K562 (cell line): ENCODE results near the gene NUMB. TPM values are rescaled to one million over a fixed set of nuclear protein-coding genes. Genes with fewer than 3 reads are reported as not detected.
A peak's percentile ranks its signal among the peaks of the same experiment; 100 is the strongest.

Experiments
- ATAC-seq: fragments of 200-7000 bp; cut with Tn5 transposase; 3 replicates; pipeline ENCODE4 v1.9.1; 2020; ENCODE audit warnings: moderate library complexity
- BruUV-seq: library from RNA; stranded (reverse); fragments of 400-500 nt; replicated peaks from 2 replicates; lab custom pipeline; 2021; lab: Mats Ljungman, UMichigan
- CTCF ChIA-PET: fragments of 300-600 bp; formaldehyde crosslinking; extraction: SDS; loops from one replicate; lab custom pipeline; 2021; ENCODE audit warnings: low intra/inter-chr PET ratio; lab: Yijun Ruan, JAX
- POLR2A ChIA-PET: fragments of 300-600, 350-650 bp; sonication (Branson Sonifier 250); formaldehyde crosslinking; extraction: SDS; loops from one replicate; lab custom pipeline; 2021; ENCODE audit warnings: antibody characterized with exemption, inconsistent platforms; lab: Yijun Ruan, JAX
- DNase-seq, 4 experiments: peaks; one replicate each; pipeline versions ENCODE4 v3.0.0 to v3.0.0-alpha.2; 2011 to 2018; ENCODE audit warnings: low spot score in 3 of 4, mixed read lengths in 3 of 4; ENCODE audit errors: extremely low read depth in 1 of 4
- FAIRE-seq: peaks from 2 replicates; lab custom pipeline; 2011; peaks lifted over from hg19 to GRCh38; lab: Jason Lieb, UNC
- H2AFZ ChIP-seq: 2 replicates; pipeline ENCODE4 v1.6.0; 2011; ENCODE audit warnings: low read depth, low read length, control low read depth, inconsistent platforms
- H3K27ac ChIP-seq: fragments of 200-600 bp; 3 replicates; pipeline ENCODE4 v1.8.0; 2011; ENCODE audit warnings: low read depth, mild to moderate bottlenecking, control low read depth, inconsistent platforms, low read length, moderate library complexity, mixed read lengths; ENCODE audit errors: extremely low read depth
- H3K27me3 ChIP-seq, 2 experiments: fragments of 300-600 bp in 1 of 2; 2 replicates in 1 of 2; 3 replicates in 1 of 2; pipeline versions ENCODE4 v1.6.0 to v1.8.0; 2011; ENCODE audit warnings: inconsistent platforms in 2 of 2, low read length in 2 of 2, mild to moderate bottlenecking in 1 of 2, mixed read lengths in 1 of 2, moderate library complexity in 1 of 2; ENCODE audit not compliant: control insufficient read depth in 2 of 2, insufficient read depth in 2 of 2
- H3K36me3 ChIP-seq: fragments of 300-600 bp; 3 replicates; pipeline ENCODE4 v1.8.0; 2011; ENCODE audit warnings: mild to moderate bottlenecking, low read length, inconsistent platforms; ENCODE audit not compliant: control insufficient read depth, insufficient read depth
- H3K4me1 ChIP-seq, 2 experiments: fragments of 200-600 bp in 1 of 2; replicated peaks in 1 of 2; 2 replicates in 1 of 2; 3 replicates in 1 of 2; pipeline versions ENCODE4 v1.5.1 to v1.8.0; 2011; ENCODE audit warnings: inconsistent platforms in 2 of 2, low read length in 2 of 2, mild to moderate bottlenecking in 1 of 2, mixed read lengths in 1 of 2, moderate library complexity in 1 of 2; ENCODE audit not compliant: control insufficient read depth in 2 of 2, insufficient read depth in 2 of 2
- H3K4me2 ChIP-seq: 2 replicates; pipeline ENCODE4 v1.6.1; 2011; ENCODE audit warnings: low read length, control low read depth, inconsistent platforms, mixed read lengths; ENCODE audit not compliant: insufficient read depth
- H3K4me3 ChIP-seq: fragments of 200-600 bp; sonication (generic), shearing (Covaris generic); 2 replicates; pipeline ENCODE4 v1.5.1; 2016; ENCODE audit warnings: control low read depth, inconsistent platforms
- H3K79me2 ChIP-seq: fragments of 200-600 bp; 3 replicates; pipeline ENCODE4 v1.8.0; 2011; ENCODE audit warnings: low read length, inconsistent platforms; ENCODE audit not compliant: control insufficient read depth, insufficient read depth
- H3K9ac ChIP-seq, 2 experiments: 2 replicates each; pipeline versions ENCODE4 v1.6.0 to v1.6.1; 2011; ENCODE audit warnings: low read depth in 2 of 2, low read length in 2 of 2, control low read depth in 1 of 2, inconsistent platforms in 1 of 2, mild to moderate bottlenecking in 1 of 2, mixed read lengths in 1 of 2; ENCODE audit not compliant: insufficient read depth in 1 of 2
- H3K9me1 ChIP-seq: one replicate; pipeline ENCODE4 v1.6.0; 2011; ENCODE audit warnings: inconsistent platforms, mild to moderate bottlenecking, low read length, moderate library complexity; ENCODE audit not compliant: control insufficient read depth, insufficient read depth
- H3K9me3 ChIP-seq: replicated peaks from 2 replicates; pipeline ENCODE4 v1.5.1; 2011; ENCODE audit warnings: low read depth, low read length, inconsistent platforms; ENCODE audit not compliant: control insufficient read depth, insufficient read depth
- H4K20me1 ChIP-seq: replicated peaks from 2 replicates; pipeline ENCODE4 v1.6.1; 2011; ENCODE audit warnings: low read length, inconsistent platforms, mixed read lengths; ENCODE audit not compliant: control insufficient read depth, insufficient read depth
- TEAD4 ChIP-seq, 2 experiments: sonication (generic) in 1 of 2; formaldehyde crosslinking in 1 of 2; IDR thresholded peaks; 2 replicates each; pipeline versions ENCODE4 v1.6.1 to v1.8.0; 2012 to 2022; ENCODE audit warnings: borderline replicate concordance in 1 of 2, inconsistent platforms in 1 of 2, low read length in 1 of 2, mild to moderate bottlenecking in 1 of 2, missing genetic modification reagents in 1 of 2
- ZBTB8A ChIP-seq: fragments of 450-650 bp; IDR thresholded peaks from 2 replicates; pipeline ENCODE4 v1.6.1; 2018; ENCODE audit warnings: mild to moderate bottlenecking, moderate library complexity; ENCODE audit not compliant: partially characterized antibody
- ZNF121 ChIP-seq: sonication (generic); formaldehyde crosslinking; conservative IDR thresholded peaks from 2 replicates; pipeline ENCODE4 v1.8.0; 2022; ENCODE audit warnings: missing genetic modification reagents
- WGBS: fragments of 100-300 bp; shearing (Covaris generic); methylation state at CpG from one replicate; pipeline ENCODE4 v1.1.6; 2016; ENCODE audit warnings: low coverage, mixed read lengths; ENCODE audit not compliant: insufficient coverage; ENCODE audit errors: missing lambda C conversion rate; 5-methylcytosine and 5-hydroxymethylcytosine counted together
- in situ Hi-C: fragments of 300-500 bp; cut with MboI; formaldehyde crosslinking; loops from 4 replicates; pipeline ENCODE4 v1.15.0; 2018; ENCODE audit warnings: inconsistent platforms, mixed read lengths
- intact Hi-C: fragments of 100-400 bp; cut with micrococcal nuclease; formaldehyde crosslinking; loops from 2 replicates; pipeline ENCODE4 v1.14.2; 2022
- polyA plus RNA-seq, 8 experiments: library from polyadenylated mRNA; depleted of rRNA in 4 of 8; stranded (reverse) in 5 of 8; unstranded in 3 of 8; fragments of >200 nt; fragmentation: Nextera tagmentation in 2 of 8; fragmentation: Illumina TruSeq in 1 of 8; extraction: Ambion mirVana in 2 of 8; extraction: Trizol in 1 of 8; gene quantifications; 2 replicates each; pipeline versions ENCODE4 v1.2.1 to v1.2.3, GENCODE V29; 2011 to 2014; ENCODE audit warnings: inconsistent platforms in 1 of 8, missing spikeins in 1 of 8
- total RNA-seq, 7 experiments: library from RNA; depleted of rRNA in 6 of 7; stranded (reverse); fragments of >200 nt in 6 of 7; fragmentation: Illumina TruSeq in 2 of 7; extraction: Trizol in 2 of 7; gene quantifications; 2 replicates each; pipeline versions ENCODE4 v1.2.1 to v1.2.3, GENCODE V29; 2011 to 2021; ENCODE audit warnings: low replicate concordance in 1 of 7
- TF ChIP-seq, protein P1 (sequence below): fragments of 450-650 bp; IDR thresholded peaks from 2 replicates; pipeline ENCODE4 v1.6.1; 2016; ENCODE audit warnings: borderline replicate concordance
- TF ChIP-seq, protein P2 (sequence below): fragments of 450-650 bp; IDR thresholded peaks from 2 replicates; pipeline ENCODE4 v1.6.1; 2017; ENCODE audit warnings: mild to moderate bottlenecking, moderate library complexity

NUMB gene
- total and polyA plus RNA-seq, 9 of the 15 experiments (the other 6 are each of a cell fraction or from before 2014, with no cell fraction given), result 13.5 to 54.0 (median 32.3) TPM

DNA sequence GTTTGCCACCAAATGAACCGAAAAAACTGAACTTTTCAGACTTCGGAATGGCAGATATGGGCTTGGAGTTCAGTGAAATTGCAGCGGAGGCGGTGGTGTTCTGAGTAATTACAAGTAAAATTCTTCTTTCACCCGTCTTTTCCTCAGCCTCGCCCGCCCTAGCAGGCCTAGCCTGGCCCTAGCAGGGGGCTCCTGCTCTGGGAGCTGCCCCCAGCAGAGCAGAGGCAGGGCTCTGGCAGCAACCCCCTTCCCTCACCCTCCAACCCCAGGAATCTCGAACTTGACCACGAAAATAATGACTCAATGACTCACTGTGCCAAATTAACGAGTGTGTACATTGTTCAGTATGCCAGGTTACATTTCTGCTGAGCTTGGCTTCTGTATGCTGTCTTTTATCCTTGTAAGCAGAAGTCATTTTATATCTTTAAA, 219.9 kb downstream of the NUMB start:
- no peak overlapping the region for H3K4me3 ChIP-seq
- no peaks in the 10 kb centered on the region for H3K79me2 ChIP-seq
- no peaks in the 10 kb centered on the region for H3K36me3 ChIP-seq
- H3K4me2 ChIP-seq, result no peak overlapping the region
- H4K20me1 ChIP-seq, result 0 out of 2 replicates have a peak, but pooled peaks cover 4% of the 10 kb centered on the region
- POLR2A ChIA-PET, result no interaction called here
- no TSS peak for BruUV-seq
- TF ChIP-seq, protein P1, sequence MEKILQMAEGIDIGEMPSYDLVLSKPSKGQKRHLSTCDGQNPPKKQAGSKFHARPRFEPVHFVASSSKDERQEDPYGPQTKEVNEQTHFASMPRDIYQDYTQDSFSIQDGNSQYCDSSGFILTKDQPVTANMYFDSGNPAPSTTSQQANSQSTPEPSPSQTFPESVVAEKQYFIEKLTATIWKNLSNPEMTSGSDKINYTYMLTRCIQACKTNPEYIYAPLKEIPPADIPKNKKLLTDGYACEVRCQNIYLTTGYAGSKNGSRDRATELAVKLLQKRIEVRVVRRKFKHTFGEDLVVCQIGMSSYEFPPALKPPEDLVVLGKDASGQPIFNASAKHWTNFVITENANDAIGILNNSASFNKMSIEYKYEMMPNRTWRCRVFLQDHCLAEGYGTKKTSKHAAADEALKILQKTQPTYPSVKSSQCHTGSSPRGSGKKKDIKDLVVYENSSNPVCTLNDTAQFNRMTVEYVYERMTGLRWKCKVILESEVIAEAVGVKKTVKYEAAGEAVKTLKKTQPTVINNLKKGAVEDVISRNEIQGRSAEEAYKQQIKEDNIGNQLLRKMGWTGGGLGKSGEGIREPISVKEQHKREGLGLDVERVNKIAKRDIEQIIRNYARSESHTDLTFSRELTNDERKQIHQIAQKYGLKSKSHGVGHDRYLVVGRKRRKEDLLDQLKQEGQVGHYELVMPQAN, result no peak
- TF ChIP-seq ZBTB8A (no peak), TEAD4 (IDR thresholded peaks at IDR 0.05; ENCODE audit: low read length) (peak; percentile 35; the same call in 1 of the 2 replicates), TEAD4 (CRISPR knock-in tag; IDR thresholded peaks at IDR 0.05; ENCODE audit: borderline replicate concordance) (no peak), ZNF121 (CRISPR knock-in tag) (no peak)
- TF ChIP-seq, protein P2, sequence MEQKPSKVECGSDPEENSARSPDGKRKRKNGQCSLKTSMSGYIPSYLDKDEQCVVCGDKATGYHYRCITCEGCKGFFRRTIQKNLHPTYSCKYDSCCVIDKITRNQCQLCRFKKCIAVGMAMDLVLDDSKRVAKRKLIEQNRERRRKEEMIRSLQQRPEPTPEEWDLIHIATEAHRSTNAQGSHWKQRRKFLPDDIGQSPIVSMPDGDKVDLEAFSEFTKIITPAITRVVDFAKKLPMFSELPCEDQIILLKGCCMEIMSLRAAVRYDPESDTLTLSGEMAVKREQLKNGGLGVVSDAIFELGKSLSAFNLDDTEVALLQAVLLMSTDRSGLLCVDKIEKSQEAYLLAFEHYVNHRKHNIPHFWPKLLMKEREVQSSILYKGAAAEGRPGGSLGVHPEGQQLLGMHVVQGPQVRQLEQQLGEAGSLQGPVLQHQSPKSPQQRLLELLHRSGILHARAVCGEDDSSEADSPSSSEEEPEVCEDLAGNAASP, result no peak
- TF ChIP-seq, all 486 proteins: peak for 1
- CTCF ChIA-PET, result no interaction called here
- no peak overlapping the region for H3K27ac ChIP-seq
- peak in 1 of 4 experiments; percentile 3 for DNase-seq
- in situ Hi-C loops, result loop anchor here (10.0 kb wide), 1 partner anchor 724 kb away; no protein-coding TSS in a partner anchor
- no peak for FAIRE-seq
- peaks cover under 1% of the 10 kb centered on the region for H3K9me1 ChIP-seq
- intact Hi-C loops, result loop anchor here (5.0 kb wide), 1 partner anchor 234 kb away; no protein-coding TSS in a partner anchor
- H2AFZ ChIP-seq, result no peak overlapping the region
- 6% methylated on average over 10 of the region's 10 CpGs for WGBS
- H3K9ac ChIP-seq, result no peak overlapping the region
- peaks cover 0 to 22% of the 10 kb centered on the region in 2 experiments; a peak in 2 of 5 replicates for H3K4me1 ChIP-seq
- H3K27me3 ChIP-seq, result peaks cover 34 to 79% of the 10 kb centered on the region in 2 experiments
- no peak for ATAC-seq
- H3K9me3 ChIP-seq, result no peaks in the 10 kb centered on the region
